Measurements from ENCODE around the gene GPR25.
A peak's percentile ranks its signal among the peaks of the same experiment; 100 is the strongest.

GPR25 gene

DNA sequence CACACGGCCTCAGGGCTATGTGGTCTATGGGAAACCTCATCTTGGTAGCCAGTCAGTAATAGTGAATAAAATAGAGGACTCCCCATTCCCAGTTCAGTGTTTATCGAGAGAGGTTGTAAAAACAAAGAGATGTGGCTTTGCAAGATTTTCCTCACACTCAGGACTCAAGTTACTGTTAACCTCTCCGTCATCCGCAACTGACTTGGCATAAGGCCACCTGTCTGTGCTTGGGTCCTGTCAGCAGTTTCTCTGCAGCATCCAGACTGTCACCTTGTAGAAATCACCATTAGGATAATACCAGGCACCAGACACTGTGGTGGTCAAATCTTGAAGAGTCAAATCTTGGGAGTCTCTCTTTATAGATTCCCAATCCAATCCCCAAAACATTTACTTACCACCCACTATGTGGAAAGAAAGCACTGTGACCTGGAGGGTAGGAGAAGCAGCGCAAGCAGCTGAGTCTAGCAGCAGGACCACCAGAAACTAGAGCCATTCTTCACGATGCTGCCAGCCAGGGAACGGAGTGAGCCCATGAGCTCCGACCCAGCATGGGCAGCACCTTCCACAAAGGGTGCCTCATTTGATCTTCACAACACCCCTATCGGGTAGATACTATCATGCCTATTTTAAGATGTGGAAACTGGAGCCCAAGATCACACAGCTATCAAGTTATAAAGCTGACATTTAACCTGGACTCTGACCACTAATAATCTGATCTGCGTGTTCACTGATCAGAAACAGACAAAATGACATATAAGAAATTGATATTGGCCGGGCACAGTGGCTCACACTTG lies 5.6 kb upstream of the GPR25 start:
- Histone ChIP-seq H3K4me2 (ENCODE audit: low read length, poor library complexity, severe bottlenecking) (no peak overlapping the region), H2AFZ (ENCODE audit: low read depth, low read length) (no peak overlapping the region), H2BK5ac (ENCODE audit: low read depth, low read length, poor library complexity, severe bottlenecking) (no peak overlapping the region), H3K9me3 (ENCODE audit: control insufficient read depth, low read length) (no peaks in the 10 kb centered on the region), H2BK120ac (ENCODE audit: low read depth, low read length) (no peak overlapping the region), H4K8ac (ENCODE audit: low read length) (no peak overlapping the region), H3K9ac (ENCODE audit: low read length) (no peak overlapping the region), H2AK5ac (ENCODE audit: low read length, severe bottlenecking) (no peak overlapping the region), H3K4me1 (ENCODE audit: control insufficient read depth, insufficient read depth, low read depth, low read length) (peaks cover 7% of the 10 kb centered on the region), H3K4me3 (ENCODE audit: insufficient read depth in 1 of 2, low read depth in 1 of 2, low read length in 2 of 2) (no peak overlapping the region), H3K36me3 (ENCODE audit: control insufficient read depth in 1 of 2, insufficient read depth in 2 of 2, low read depth in 1 of 2, low read length in 2 of 2) (peaks cover 0 to 31% of the 10 kb centered on the region in 2 experiments), H4K91ac (ENCODE audit: low read length) (no peak overlapping the region), H3K14ac (ENCODE audit: low read length in 2 of 2) (no peak overlapping the region), H2BK15ac (ENCODE audit: low read depth, poor library complexity, severe bottlenecking) (no peak overlapping the region), H3K23ac (ENCODE audit: low read length in 2 of 2) (no peak overlapping the region), H3K79me1 (replicated peaks; ENCODE audit: low read length, poor library complexity, severe bottlenecking) (no peaks in the 10 kb centered on the region), H3K27me3 (ENCODE audit: control insufficient read depth in 1 of 2, insufficient read depth in 1 of 2, low read length in 2 of 2) (peaks cover 8 to 34% of the 10 kb centered on the region in 2 experiments), H2BK12ac (ENCODE audit: low read length in 2 of 2) (no peak overlapping the region), H3K27ac (ENCODE audit: low read length, poor library complexity, severe bottlenecking) (no peak overlapping the region), H3K4ac (ENCODE audit: low read depth in 1 of 2, low read length in 2 of 2) (no peak overlapping the region), H3K18ac (ENCODE audit: low read depth in 1 of 2, low read length in 2 of 2) (no peak overlapping the region)
- DNase-seq: no peak
- 85% methylated on average over 10 of the region's 11 CpGs for WGBS

DNA sequence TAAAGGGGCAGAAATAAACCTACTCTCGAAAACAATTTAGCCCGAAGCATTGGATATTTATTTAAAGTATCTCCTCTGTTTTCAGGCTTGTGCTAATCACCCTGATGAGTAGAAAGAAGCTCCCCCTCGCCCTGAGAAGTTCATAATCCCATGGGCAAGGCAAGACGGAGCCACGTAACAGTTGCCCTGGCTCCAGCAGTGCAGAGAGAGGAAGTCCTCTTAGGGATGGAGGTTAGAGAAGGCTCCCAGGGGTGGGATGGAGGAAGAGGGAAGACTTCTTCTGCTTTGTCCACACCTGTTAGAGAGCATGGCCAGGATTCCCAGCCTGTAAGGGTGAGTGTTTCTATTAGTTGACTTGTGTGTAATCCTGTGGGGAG lies 3.4 kb upstream of the GPR25 start:
- Histone ChIP-seq H2BK15ac (ENCODE audit: low read depth, poor library complexity, severe bottlenecking) (no peak overlapping the region), H3K4me1 (ENCODE audit: control insufficient read depth, insufficient read depth, low read depth, low read length) (peaks cover 9% of the 10 kb centered on the region), H3K9ac (ENCODE audit: low read length) (no peak overlapping the region), H2BK5ac (ENCODE audit: low read depth, low read length, poor library complexity, severe bottlenecking) (no peak overlapping the region), H3K23ac (ENCODE audit: low read length in 2 of 2) (no peak overlapping the region), H3K18ac (ENCODE audit: low read depth in 1 of 2, low read length in 2 of 2) (no peak overlapping the region), H3K4me3 (ENCODE audit: insufficient read depth in 1 of 2, low read depth in 1 of 2, low read length in 2 of 2) (no peak overlapping the region), H3K27me3 (ENCODE audit: control insufficient read depth in 1 of 2, insufficient read depth in 1 of 2, low read length in 2 of 2) (peaks cover 8 to 56% of the 10 kb centered on the region in 2 experiments), H2BK12ac (ENCODE audit: low read length in 2 of 2) (no peak overlapping the region), H3K14ac (ENCODE audit: low read length in 2 of 2) (no peak overlapping the region), H2BK120ac (ENCODE audit: low read depth, low read length) (no peak overlapping the region), H3K9me3 (ENCODE audit: control insufficient read depth, low read length) (no peaks in the 10 kb centered on the region), H3K36me3 (ENCODE audit: control insufficient read depth in 1 of 2, insufficient read depth in 2 of 2, low read depth in 1 of 2, low read length in 2 of 2) (peaks cover 8 to 13% of the 10 kb centered on the region in 2 experiments), H3K27ac (ENCODE audit: low read length, poor library complexity, severe bottlenecking) (no peak overlapping the region), H3K4ac (ENCODE audit: low read depth in 1 of 2, low read length in 2 of 2) (no peak overlapping the region), H2AK5ac (ENCODE audit: low read length, severe bottlenecking) (no peak overlapping the region), H3K79me1 (replicated peaks; ENCODE audit: low read length, poor library complexity, severe bottlenecking) (no peaks in the 10 kb centered on the region), H4K8ac (ENCODE audit: low read length) (no peak overlapping the region), H2AFZ (ENCODE audit: low read depth, low read length) (no peak overlapping the region), H4K91ac (ENCODE audit: low read length) (no peak overlapping the region), H3K4me2 (ENCODE audit: low read length, poor library complexity, severe bottlenecking) (no peak overlapping the region)
- DNase-seq: no peak
- 84% methylated on average over 5 of the region's 5 CpGs for WGBS

DNA sequence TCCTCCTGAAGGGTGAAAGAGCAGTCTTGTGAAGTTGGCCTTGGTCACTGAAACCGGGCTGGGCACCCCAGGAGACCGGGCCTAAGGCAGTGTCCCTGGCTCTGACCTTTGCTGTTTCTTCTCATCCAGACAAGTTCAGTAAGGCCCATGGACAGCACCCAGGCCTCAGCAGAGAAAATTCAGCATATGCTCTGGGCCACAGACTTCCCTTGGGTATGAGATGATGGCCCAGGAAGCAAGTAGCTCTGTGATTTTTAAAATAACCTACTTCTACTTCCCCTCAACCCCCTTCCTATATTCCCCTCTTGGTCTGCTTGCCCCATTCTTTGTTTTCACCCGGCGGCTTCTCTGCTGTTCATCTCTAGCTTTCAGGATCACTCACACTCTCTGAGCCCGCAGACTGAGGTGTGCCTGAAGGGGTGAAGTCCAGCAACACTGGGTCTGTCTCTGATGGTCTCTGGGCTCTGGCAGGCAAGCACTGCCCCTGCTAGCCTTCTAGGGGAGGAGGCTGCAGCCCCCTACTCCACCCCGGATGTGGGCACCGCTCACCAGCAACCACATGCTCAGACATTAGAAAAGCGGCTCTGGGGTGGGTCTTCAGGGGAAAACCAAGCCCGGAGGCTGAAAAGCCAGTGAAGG lies 2.9 kb upstream of the GPR25 start:
- WGBS: 91% methylated on average over 9 of the region's 9 CpGs
- Histone ChIP-seq H3K4me2 (ENCODE audit: low read length, poor library complexity, severe bottlenecking) (no peak overlapping the region), H2BK12ac (ENCODE audit: low read length in 2 of 2) (no peak overlapping the region), H3K14ac (ENCODE audit: low read length in 2 of 2) (no peak overlapping the region), H3K36me3 (ENCODE audit: control insufficient read depth in 1 of 2, insufficient read depth in 2 of 2, low read depth in 1 of 2, low read length in 2 of 2) (peaks cover 8% of the 10 kb centered on the region in 2 experiments), H3K4me3 (ENCODE audit: insufficient read depth in 1 of 2, low read depth in 1 of 2, low read length in 2 of 2) (no peak overlapping the region), H3K9ac (ENCODE audit: low read length) (no peak overlapping the region), H4K91ac (ENCODE audit: low read length) (no peak overlapping the region), H3K27me3 (ENCODE audit: control insufficient read depth in 1 of 2, insufficient read depth in 1 of 2, low read length in 2 of 2) (peaks cover 8 to 61% of the 10 kb centered on the region in 2 experiments), H2AK5ac (ENCODE audit: low read length, severe bottlenecking) (no peak overlapping the region), H3K23ac (ENCODE audit: low read length in 2 of 2) (no peak overlapping the region), H2BK15ac (ENCODE audit: low read depth, poor library complexity, severe bottlenecking) (no peak overlapping the region), H2AFZ (ENCODE audit: low read depth, low read length) (no peak overlapping the region), H3K4me1 (ENCODE audit: control insufficient read depth, insufficient read depth, low read depth, low read length) (peaks cover 9% of the 10 kb centered on the region), H2BK120ac (ENCODE audit: low read depth, low read length) (no peak overlapping the region), H3K4ac (ENCODE audit: low read depth in 1 of 2, low read length in 2 of 2) (no peak overlapping the region), H3K9me3 (ENCODE audit: control insufficient read depth, low read length) (no peaks in the 10 kb centered on the region), H4K8ac (ENCODE audit: low read length) (no peak overlapping the region), H3K27ac (ENCODE audit: low read length, poor library complexity, severe bottlenecking) (no peak overlapping the region), H3K18ac (ENCODE audit: low read depth in 1 of 2, low read length in 2 of 2) (no peak overlapping the region), H2BK5ac (ENCODE audit: low read depth, low read length, poor library complexity, severe bottlenecking) (no peak overlapping the region), H3K79me1 (replicated peaks; ENCODE audit: low read length, poor library complexity, severe bottlenecking) (no peaks in the 10 kb centered on the region)
- DNase-seq: no peak

DNA sequence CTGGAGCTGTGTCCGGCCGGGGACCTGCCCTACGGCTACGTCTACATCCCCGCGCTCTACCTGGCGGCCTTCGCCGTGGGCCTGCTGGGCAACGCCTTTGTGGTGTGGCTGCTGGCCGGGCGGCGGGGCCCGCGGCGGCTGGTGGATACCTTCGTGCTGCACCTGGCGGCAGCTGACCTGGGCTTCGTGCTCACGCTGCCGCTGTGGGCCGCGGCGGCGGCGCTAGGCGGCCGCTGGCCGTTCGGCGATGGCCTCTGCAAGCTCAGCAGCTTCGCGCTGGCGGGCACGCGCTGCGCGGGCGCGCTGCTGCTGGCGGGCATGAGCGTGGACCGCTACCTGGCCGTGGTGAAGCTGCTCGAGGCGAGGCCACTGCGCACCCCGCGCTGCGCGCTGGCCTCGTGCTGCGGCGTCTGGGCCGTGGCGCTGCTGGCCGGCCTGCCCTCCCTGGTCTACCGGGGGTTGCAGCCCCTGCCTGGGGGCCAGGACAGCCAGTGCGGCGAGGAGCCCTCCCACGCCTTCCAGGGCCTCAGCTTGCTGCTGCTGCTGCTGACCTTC lies 412 bp downstream of the GPR25 start:
- H2BK5ac ChIP-seq (ENCODE audit: low read depth, low read length, poor library complexity, severe bottlenecking): no peak overlapping the region
- no peak for DNase-seq
- no peak overlapping the region for H2AK5ac ChIP-seq (ENCODE audit: low read length, severe bottlenecking)
- H3K4ac ChIP-seq (ENCODE audit: low read depth in 1 of 2, low read length in 2 of 2): no peak overlapping the region
- no peak overlapping the region for H2BK15ac ChIP-seq (ENCODE audit: low read depth, poor library complexity, severe bottlenecking)
- no peaks in the 10 kb centered on the region for H3K79me1 ChIP-seq (replicated peaks; ENCODE audit: low read length, poor library complexity, severe bottlenecking)
- peaks cover 0 to 8% of the 10 kb centered on the region in 2 experiments for H3K36me3 ChIP-seq (ENCODE audit: control insufficient read depth in 1 of 2, insufficient read depth in 2 of 2, low read depth in 1 of 2, low read length in 2 of 2)
- no peak overlapping the region for H4K8ac ChIP-seq (ENCODE audit: low read length)
- no peak overlapping the region for H3K27ac ChIP-seq (ENCODE audit: low read length, poor library complexity, severe bottlenecking)
- no peak overlapping the region for H3K14ac ChIP-seq (ENCODE audit: low read length in 2 of 2)
- H2BK12ac ChIP-seq (ENCODE audit: low read length in 2 of 2): no peak overlapping the region
- no peak overlapping the region for H2AFZ ChIP-seq (ENCODE audit: low read depth, low read length)
- H2BK120ac ChIP-seq (ENCODE audit: low read depth, low read length): no peak overlapping the region
- WGBS: 96% methylated on average over 61 of the region's 61 CpGs
- no peak overlapping the region for H3K4me2 ChIP-seq (ENCODE audit: low read length, poor library complexity, severe bottlenecking)
- peaks cover 11 to 83% of the 10 kb centered on the region in 2 experiments for H3K27me3 ChIP-seq (ENCODE audit: control insufficient read depth in 1 of 2, insufficient read depth in 1 of 2, low read length in 2 of 2)
- H4K91ac ChIP-seq (ENCODE audit: low read length): no peak overlapping the region
- H3K9ac ChIP-seq (ENCODE audit: low read length): no peak overlapping the region
- H3K4me3 ChIP-seq (ENCODE audit: insufficient read depth in 1 of 2, low read depth in 1 of 2, low read length in 2 of 2): peak overlapping the region in 1 of 2 experiments; percentile 56
- no peaks in the 10 kb centered on the region for H3K9me3 ChIP-seq (ENCODE audit: control insufficient read depth, low read length)
- H3K23ac ChIP-seq (ENCODE audit: low read length in 2 of 2): no peak overlapping the region
- H3K4me1 ChIP-seq (ENCODE audit: control insufficient read depth, insufficient read depth, low read depth, low read length): peaks cover 2% of the 10 kb centered on the region
- no peak overlapping the region for H3K18ac ChIP-seq (ENCODE audit: low read depth in 1 of 2, low read length in 2 of 2)
